Measurements from ENCODE around the gene PSTK. TPM values are rescaled to one million over a fixed set of nuclear protein-coding genes. Genes with fewer than 3 reads are reported as not detected.

The PSTK gene
- total and polyA plus RNA-seq, 2 of the 13 experiments (the other 11 are each of a cell fraction or from before 2014, with no cell fraction given): 8.2 to 9.3 TPM

GRCh38 chr10:123008355-123009104, 28.3 kb downstream of the PSTK start, which contains the start of the genes ACADSB and IKZF5 (continued):
- TF ChIP-seq ZNF468 (CRISPR knock-in tag; IDR thresholded peaks at IDR 0.05) (no peak), ZNF230 (CRISPR knock-in tag; IDR thresholded peaks at IDR 0.05) (no peak), ZFP36 (IDR thresholded peaks at IDR 0.05; ENCODE audit: borderline replicate concordance, low read depth, low read length, partially characterized antibody) (no peak), HES4 (CRISPR knock-in tag; IDR thresholded peaks at IDR 0.05; ENCODE audit: borderline replicate concordance) (peak; percentile 67), NR2C2 (CRISPR knock-in tag; IDR thresholded peaks at IDR 0.05; ENCODE audit: borderline replicate concordance) (peak; percentile 50; the same call in 1 of the 2 replicates), EEA1 (CRISPR knock-in tag; IDR thresholded peaks at IDR 0.05; ENCODE audit: borderline replicate concordance) (no peak), FOSL1 (CRISPR knock-in tag; IDR thresholded peaks at IDR 0.05; ENCODE audit: borderline replicate concordance) (no peak), ZNF160 (CRISPR knock-in tag; IDR thresholded peaks at IDR 0.05) (no peak), HBP1 (CRISPR knock-in tag; IDR thresholded peaks at IDR 0.05; ENCODE audit: low read depth) (peak; percentile 61; the same call in 1 of the 2 replicates), ZIK1 (CRISPR knock-in tag; IDR thresholded peaks at IDR 0.05; ENCODE audit: borderline replicate concordance, low read depth) (no peak), KLF6 (CRISPR knock-in tag; IDR thresholded peaks at IDR 0.05) (peak; percentile 19), FOXJ3 (CRISPR knock-in tag; IDR thresholded peaks at IDR 0.05; ENCODE audit: borderline replicate concordance) (no peak), ZNF414 (CRISPR knock-in tag; IDR thresholded peaks at IDR 0.05) (peak; percentile 70), ZNF788 (CRISPR knock-in tag; IDR thresholded peaks at IDR 0.05; ENCODE audit: borderline replicate concordance) (peak; percentile 39; the same call in 1 of the 2 replicates), ZSCAN20 (CRISPR knock-in tag; IDR thresholded peaks at IDR 0.05; ENCODE audit: borderline replicate concordance) (no peak), REPIN1 (CRISPR knock-in tag; IDR thresholded peaks at IDR 0.05; ENCODE audit: borderline replicate concordance, low read depth) (peak; percentile 40; the same call in 1 of the 2 replicates), MYPOP (CRISPR knock-in tag; IDR thresholded peaks at IDR 0.05) (no peak), ZNF816 (CRISPR knock-in tag; IDR thresholded peaks at IDR 0.05; ENCODE audit: borderline replicate concordance) (peak; percentile 72; the same call in 1 of the 2 replicates), ZNF572 (CRISPR knock-in tag; IDR thresholded peaks at IDR 0.05) (peak; percentile 73), ZUFSP (CRISPR knock-in tag; IDR thresholded peaks at IDR 0.05; ENCODE audit: borderline replicate concordance) (no peak), ZSCAN30 (CRISPR knock-in tag; IDR thresholded peaks at IDR 0.05) (no peak), CEBPB (IDR thresholded peaks at IDR 0.05; ENCODE audit: borderline replicate concordance, low read depth, low read length) (no peak), SIN3B (IDR thresholded peaks at IDR 0.05; ENCODE audit: low read length) (peak; percentile 67; the same call in 1 of the 2 replicates), KDM2A (CRISPR knock-in tag; IDR thresholded peaks at IDR 0.05; ENCODE audit: borderline replicate concordance, low read depth) (peak; percentile 86), SMARCC2 (IDR thresholded peaks at IDR 0.05) (no peak)
